ENCODE data around the gene DHRS7. TPM values are rescaled to one million over a fixed set of nuclear protein-coding genes. Genes with fewer than 3 reads are reported as not detected.

The DHRS7 gene
- total RNA-seq, 1 donor from 2014 or later, result 89.3 TPM

GRCh38 chr14:60175255-60175902 is 10.2 kb upstream of the DHRS7 start:
- TF ChIP-seq, protein P1, sequence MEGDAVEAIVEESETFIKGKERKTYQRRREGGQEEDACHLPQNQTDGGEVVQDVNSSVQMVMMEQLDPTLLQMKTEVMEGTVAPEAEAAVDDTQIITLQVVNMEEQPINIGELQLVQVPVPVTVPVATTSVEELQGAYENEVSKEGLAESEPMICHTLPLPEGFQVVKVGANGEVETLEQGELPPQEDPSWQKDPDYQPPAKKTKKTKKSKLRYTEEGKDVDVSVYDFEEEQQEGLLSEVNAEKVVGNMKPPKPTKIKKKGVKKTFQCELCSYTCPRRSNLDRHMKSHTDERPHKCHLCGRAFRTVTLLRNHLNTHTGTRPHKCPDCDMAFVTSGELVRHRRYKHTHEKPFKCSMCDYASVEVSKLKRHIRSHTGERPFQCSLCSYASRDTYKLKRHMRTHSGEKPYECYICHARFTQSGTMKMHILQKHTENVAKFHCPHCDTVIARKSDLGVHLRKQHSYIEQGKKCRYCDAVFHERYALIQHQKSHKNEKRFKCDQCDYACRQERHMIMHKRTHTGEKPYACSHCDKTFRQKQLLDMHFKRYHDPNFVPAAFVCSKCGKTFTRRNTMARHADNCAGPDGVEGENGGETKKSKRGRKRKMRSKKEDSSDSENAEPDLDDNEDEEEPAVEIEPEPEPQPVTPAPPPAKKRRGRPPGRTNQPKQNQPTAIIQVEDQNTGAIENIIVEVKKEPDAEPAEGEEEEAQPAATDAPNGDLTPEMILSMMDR (conservative IDR thresholded peaks at IDR 0.05; ENCODE audit: low read depth, low read length), result no peak
- no peak overlapping the region for H3K4me3 ChIP-seq (ENCODE audit: low read depth, low read length)
- no peak for DNase-seq (ENCODE audit: low read depth)

DNA sequence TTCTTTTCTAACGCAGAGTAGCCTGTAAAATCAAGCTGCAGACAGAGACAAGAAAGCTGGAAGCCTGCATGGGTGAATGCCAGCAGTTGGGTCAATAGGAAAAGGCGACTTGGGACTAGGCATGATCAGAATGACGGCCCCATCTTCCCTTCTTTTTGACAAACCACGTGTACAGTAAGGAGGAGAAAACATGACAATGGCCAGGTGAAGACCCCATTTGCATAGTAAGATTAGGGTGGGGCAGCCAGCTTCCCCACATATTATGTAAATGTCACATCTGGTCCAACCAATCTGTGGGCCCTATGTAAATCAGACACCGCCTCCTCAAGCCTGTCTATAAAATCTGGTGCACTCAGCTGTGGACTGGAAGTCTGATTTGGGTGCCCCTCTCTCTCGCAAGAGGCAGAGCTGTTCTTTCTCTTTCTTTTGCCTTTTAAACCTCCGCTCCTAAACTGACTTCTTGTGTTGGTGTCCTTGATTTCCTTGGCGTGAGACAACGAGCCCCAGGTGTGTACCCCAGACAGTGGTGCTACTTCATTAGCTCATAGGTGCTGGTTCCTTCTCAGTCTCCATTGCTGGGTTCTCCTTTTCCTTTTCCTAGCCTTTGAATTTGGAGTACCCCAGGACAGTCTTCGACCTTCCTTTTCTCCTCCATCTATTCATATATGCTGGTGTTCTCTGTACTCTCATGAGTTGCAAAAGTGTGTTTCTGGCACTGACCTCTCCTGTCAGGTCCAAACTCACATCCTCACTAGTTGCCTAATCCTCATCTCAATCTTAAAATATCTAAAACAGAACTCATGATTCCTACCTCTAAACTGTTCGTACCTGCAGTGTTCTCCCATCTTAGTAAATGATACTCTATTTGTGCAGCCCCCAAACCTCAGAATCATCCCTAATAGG is 9.4 kb upstream of the DHRS7 start:
- TF ChIP-seq, protein P1 (conservative IDR thresholded peaks at IDR 0.05; ENCODE audit: low read depth, low read length), result no peak
- DNase-seq (ENCODE audit: low read depth), result no peak
- H3K4me3 ChIP-seq (ENCODE audit: low read depth, low read length), result no peak overlapping the region

GRCh38 chr14:60171690-60172089 is 6.5 kb upstream of the DHRS7 start:
- H3K4me3 ChIP-seq (ENCODE audit: low read depth, low read length), result no peak overlapping the region
- no peak for DNase-seq (ENCODE audit: low read depth)
- TF ChIP-seq, protein P1 (conservative IDR thresholded peaks at IDR 0.05; ENCODE audit: low read depth, low read length), result no peak

DNA sequence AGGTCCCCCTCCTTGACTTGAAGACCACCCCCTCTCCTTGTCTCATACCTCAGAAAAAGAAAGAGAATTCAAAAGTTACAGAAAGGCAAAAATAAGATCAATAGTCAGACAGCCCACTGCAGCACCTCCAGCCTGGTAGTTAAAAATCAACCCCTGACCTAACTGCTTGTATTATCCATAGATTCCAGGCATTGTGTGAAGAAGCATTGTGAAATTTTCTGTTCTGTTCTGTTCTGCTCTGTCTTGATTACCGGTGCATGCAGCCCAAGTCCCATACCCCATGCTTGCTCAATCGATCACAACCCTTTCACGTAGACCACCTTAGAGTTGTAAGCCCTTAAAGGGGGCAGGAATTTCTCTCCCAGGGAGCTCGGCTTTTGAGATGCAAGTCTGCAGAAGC is 5.8 kb upstream of the DHRS7 start:
- H3K4me3 ChIP-seq (ENCODE audit: low read depth, low read length), result no peak overlapping the region
- TF ChIP-seq, protein P1 (conservative IDR thresholded peaks at IDR 0.05; ENCODE audit: low read depth, low read length), result no peak
- DNase-seq (ENCODE audit: low read depth), result no peak

DNA sequence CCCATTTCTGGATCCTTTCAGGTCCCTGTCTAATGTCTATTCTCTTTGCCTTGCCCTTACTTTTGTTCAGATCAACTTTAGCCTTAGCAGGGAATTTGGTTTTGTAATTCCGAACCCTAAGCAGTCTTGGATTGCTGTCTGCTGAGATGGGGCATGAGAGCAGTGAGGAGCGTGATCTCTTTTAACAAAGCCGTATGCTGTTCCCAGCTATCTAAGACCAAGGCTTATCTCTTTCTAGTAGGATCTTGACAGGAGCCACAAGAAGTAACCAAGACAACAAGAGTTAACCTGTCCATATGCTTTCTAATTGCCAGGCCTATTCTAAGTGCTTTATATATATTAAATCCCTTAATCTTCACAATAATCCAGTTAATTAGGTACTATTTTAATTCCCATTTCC is 4.5 kb upstream of the DHRS7 start:
- TF ChIP-seq, protein P1 (conservative IDR thresholded peaks at IDR 0.05; ENCODE audit: low read depth, low read length), result no peak
- no peak overlapping the region for H3K4me3 ChIP-seq (ENCODE audit: low read depth, low read length)
- DNase-seq (ENCODE audit: low read depth), result no peak

DNA sequence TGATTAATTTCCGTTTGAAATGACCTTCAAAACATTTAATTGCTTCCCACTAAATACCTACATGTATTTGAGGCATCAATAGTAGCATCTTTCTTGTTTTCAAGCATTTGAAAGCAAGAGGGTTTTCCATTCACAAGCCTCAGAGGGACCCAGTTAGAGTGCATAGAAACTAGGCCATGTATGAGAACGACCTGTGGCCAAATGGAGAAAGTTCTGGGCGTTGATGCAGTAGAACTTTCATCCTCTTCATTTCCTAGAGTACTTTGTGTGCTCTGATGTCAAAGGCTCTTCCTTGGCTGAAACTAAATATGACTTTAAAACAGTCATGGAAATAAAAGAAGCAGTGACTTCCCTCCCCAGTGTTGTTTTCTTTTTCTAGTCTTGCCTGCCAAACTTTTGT is 944 bp upstream of the DHRS7 start:
- no peak for DNase-seq (ENCODE audit: low read depth)
- H3K4me3 ChIP-seq (ENCODE audit: low read depth, low read length), result no peak overlapping the region
- TF ChIP-seq, protein P1 (conservative IDR thresholded peaks at IDR 0.05; ENCODE audit: low read depth, low read length), result no peak

All from epithelial cell of proximal tubule (primary cell).